Lower lobe of right lung (tissue), 2 donors: Measurements from ENCODE around the gene KRT6A. TPM values are rescaled to one million over a fixed set of nuclear protein-coding genes. Genes with fewer than 3 reads are reported as not detected.

Experiments used
- ATAC-seq, 2 donors: fragments of 200-7000 bp; cut with Tn5 transposase; one replicate each; pipeline ENCODE4 v1.9.1; 2020 to 2022; ENCODE audit warnings: mild to moderate bottlenecking in 2 of 2, moderate library complexity in 2 of 2
- DNase-seq: peaks from one replicate; pipeline ENCODE4 v3.0.0-alpha.2; 2020
- H3K27ac ChIP-seq: fragments of 200-600 bp; one replicate; pipeline ENCODE4 v1.8.0; 2022
- H3K27me3 ChIP-seq: fragments of 200-600 bp; one replicate; pipeline ENCODE4 v1.8.0; 2022; ENCODE audit warnings: low read depth
- H3K36me3 ChIP-seq: fragments of 200-600 bp; one replicate; pipeline ENCODE4 v1.8.0; 2022; ENCODE audit warnings: mild to moderate bottlenecking
- H3K4me1 ChIP-seq: fragments of 200-600 bp; one replicate; pipeline ENCODE4 v1.8.0; 2022
- H3K4me3 ChIP-seq: fragments of 200-600 bp; one replicate; pipeline ENCODE4 v1.8.0; 2022; ENCODE audit warnings: mild to moderate bottlenecking
- H3K9me3 ChIP-seq: fragments of 200-600 bp; one replicate; pipeline ENCODE4 v1.8.0; 2022
- intact Hi-C: fragments of 100-400 bp; cut with DNase I; formaldehyde crosslinking; loops from one replicate; pipeline ENCODE4 v1.11.0; 2022
- total RNA-seq: library from RNA; stranded (reverse); fragmentation: NEBNext Ultra II Directional; extraction: Animal tissue kit (Norgen Biotek cat#: 25700); gene quantifications from one replicate; pipeline ENCODE4 v1.2.1, GENCODE V29; 2021
- TF ChIP-seq, protein P1 (sequence below): fragments of 200-600 bp; IDR thresholded peaks from one replicate; pipeline ENCODE4 v1.8.0; 2022; ENCODE audit warnings: antibody characterized with exemption, mild to moderate bottlenecking
- donor health status: DM: no; HTN: yes; CAD: no; lungs with severe emphysema.

KRT6A gene
- total RNA-seq, 1 donor from 2014 or later: 0.74 TPM

DNA sequence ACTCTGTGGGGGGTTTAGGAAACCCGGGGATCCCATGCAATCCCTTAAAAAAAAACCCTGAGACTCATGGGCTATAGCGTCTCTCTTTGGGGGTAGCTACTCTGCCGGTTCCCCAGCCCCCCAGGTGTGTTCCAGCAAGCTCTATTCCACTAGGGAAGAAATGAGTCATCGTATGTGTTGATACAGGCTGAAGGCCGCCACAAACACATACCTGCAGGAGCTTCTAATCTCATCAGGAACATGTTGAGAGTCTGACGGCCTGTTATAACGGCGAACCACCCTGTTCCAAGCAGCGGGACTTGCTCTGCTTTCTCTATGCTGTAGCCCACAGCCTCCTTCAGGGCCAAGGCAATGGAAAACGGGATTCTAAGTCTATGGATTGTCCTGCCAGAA is 28.1 kb upstream of the KRT6A start:
- no peak overlapping the region for H3K27ac ChIP-seq
- H3K27me3 ChIP-seq: no peaks in the 10 kb centered on the region
- H3K4me1 ChIP-seq: no peaks in the 10 kb centered on the region
- no peaks in the 10 kb centered on the region for H3K36me3 ChIP-seq
- ATAC-seq (peak in 1 of 2 donors; percentile 26), DNase-seq (no peak)
- H3K4me3 ChIP-seq: no peak overlapping the region
- intact Hi-C loops: no loop called here
- no peaks in the 10 kb centered on the region for H3K9me3 ChIP-seq
- TF ChIP-seq, protein P1, sequence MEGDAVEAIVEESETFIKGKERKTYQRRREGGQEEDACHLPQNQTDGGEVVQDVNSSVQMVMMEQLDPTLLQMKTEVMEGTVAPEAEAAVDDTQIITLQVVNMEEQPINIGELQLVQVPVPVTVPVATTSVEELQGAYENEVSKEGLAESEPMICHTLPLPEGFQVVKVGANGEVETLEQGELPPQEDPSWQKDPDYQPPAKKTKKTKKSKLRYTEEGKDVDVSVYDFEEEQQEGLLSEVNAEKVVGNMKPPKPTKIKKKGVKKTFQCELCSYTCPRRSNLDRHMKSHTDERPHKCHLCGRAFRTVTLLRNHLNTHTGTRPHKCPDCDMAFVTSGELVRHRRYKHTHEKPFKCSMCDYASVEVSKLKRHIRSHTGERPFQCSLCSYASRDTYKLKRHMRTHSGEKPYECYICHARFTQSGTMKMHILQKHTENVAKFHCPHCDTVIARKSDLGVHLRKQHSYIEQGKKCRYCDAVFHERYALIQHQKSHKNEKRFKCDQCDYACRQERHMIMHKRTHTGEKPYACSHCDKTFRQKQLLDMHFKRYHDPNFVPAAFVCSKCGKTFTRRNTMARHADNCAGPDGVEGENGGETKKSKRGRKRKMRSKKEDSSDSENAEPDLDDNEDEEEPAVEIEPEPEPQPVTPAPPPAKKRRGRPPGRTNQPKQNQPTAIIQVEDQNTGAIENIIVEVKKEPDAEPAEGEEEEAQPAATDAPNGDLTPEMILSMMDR: no peak

GRCh38 chr12:52519826-52520662 is 27.0 kb upstream of the KRT6A start, which contains the start of gene KRT5:
Gene KRT5 (minus strand): TSS chr12:52520394. CDS start chr12:52520296, 98 bp downstream.
- Histone ChIP-seq H3K27me3 (no peaks in the 10 kb centered on the region), H3K4me1 (no peaks in the 10 kb centered on the region), H3K4me3 (no peak within 1 kb of the TSS), H3K36me3 (no peaks in the 10 kb centered on the region), H3K27ac (no peak within 1 kb of the TSS), H3K9me3 (no peaks in the 10 kb centered on the region)
- intact Hi-C loops: no loop called here
- TF ChIP-seq, protein P1: no peak
- DNase-seq (no peak), ATAC-seq (no peak)

DNA sequence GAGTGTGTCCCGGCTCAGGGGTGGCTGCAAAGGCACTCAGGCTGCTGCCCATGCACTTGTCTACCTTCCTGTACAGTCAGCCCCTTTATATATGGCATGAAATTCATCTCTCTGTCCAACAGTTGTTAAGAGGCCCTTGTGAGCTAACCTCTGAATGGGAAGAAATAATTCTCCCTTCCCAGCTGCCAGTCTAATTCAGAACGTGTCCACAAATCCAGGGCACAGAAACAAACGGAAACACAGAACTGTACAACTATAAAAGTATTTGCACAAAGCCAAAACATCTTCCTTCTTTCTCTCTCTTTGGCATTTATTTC is 26.3 kb upstream of the KRT6A start:
- intact Hi-C loops: no loop called here
- H3K27me3 ChIP-seq: no peaks in the 10 kb centered on the region
- H3K36me3 ChIP-seq: no peaks in the 10 kb centered on the region
- no peak overlapping the region for H3K27ac ChIP-seq
- ATAC-seq (no peak), DNase-seq (no peak)
- TF ChIP-seq, protein P1: no peak
- no peaks in the 10 kb centered on the region for H3K9me3 ChIP-seq
- no peak overlapping the region for H3K4me3 ChIP-seq
- H3K4me1 ChIP-seq: no peaks in the 10 kb centered on the region

- Histone ChIP-seq H3K27ac (no peak overlapping the region), H3K36me3 (no peaks in the 10 kb centered on the region)
- intact Hi-C loops: no loop called here
Measured at GRCh38 chr12:52518574-52519386, 25.7 kb upstream of the KRT6A start.

DNA sequence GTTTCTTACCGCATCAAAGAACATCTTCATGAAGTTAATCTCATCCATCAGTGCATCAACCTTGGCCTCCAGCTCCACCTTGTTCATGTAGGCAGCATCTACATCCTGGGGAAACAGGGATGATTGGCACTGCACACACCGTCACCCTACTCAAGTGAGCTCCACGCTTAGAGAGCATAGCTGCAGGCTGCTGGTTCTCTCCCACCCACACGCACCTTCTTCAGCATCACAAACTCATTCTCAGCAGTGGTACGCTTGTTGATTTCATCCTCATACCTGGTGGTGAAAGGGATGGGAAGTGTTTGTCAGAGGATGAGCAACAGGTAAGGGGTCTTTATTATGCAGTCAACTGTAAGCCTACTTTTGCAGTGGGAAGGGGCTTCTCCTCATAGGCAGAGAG is 24.8 kb upstream of the KRT6A start:
- Histone ChIP-seq H3K4me3 (no peak overlapping the region), H3K27me3 (peaks cover 6% of the 10 kb centered on the region), H3K9me3 (no peaks in the 10 kb centered on the region), H3K36me3 (no peaks in the 10 kb centered on the region), H3K27ac (no peak overlapping the region), H3K4me1 (no peaks in the 10 kb centered on the region)
- ATAC-seq (no peak), DNase-seq (no peak)
- intact Hi-C loops: no loop called here
- TF ChIP-seq, protein P1: no peak

More at GRCh38 chr12:52518574-52519386, 25.7 kb upstream of the KRT6A start:
- Histone ChIP-seq H3K4me3 (no peak overlapping the region), H3K4me1 (no peaks in the 10 kb centered on the region), H3K9me3 (no peaks in the 10 kb centered on the region), H3K27me3 (peaks cover 4% of the 10 kb centered on the region)
- DNase-seq (no peak), ATAC-seq (no peak)
- TF ChIP-seq, protein P1: no peak
